Skeletal muscle satellite cell (primary cell): ENCODE data around the gene KNDC1.

Experiments
- H3K27me3 ChIP-seq: 2 replicates; pipeline ENCODE4 v1.7.0; 2013; ENCODE audit warnings: low read length; ENCODE audit not compliant: control insufficient read depth, insufficient read depth
- H3K36me3 ChIP-seq: 2 replicates; pipeline ENCODE4 v1.7.0; 2013; ENCODE audit warnings: mild to moderate bottlenecking, control low read depth, low read length; ENCODE audit not compliant: insufficient read depth
- H3K4me1 ChIP-seq: 2 replicates; pipeline ENCODE4 v1.7.0; 2013; ENCODE audit warnings: low read length; ENCODE audit not compliant: control insufficient read depth, insufficient read depth
- H3K4me2 ChIP-seq: 2 replicates; pipeline ENCODE4 v1.7.0; 2013; ENCODE audit warnings: mild to moderate bottlenecking, low read length
- H3K4me3 ChIP-seq: 2 replicates; pipeline ENCODE4 v1.7.0; 2013; ENCODE audit warnings: low read length
- H3K9ac ChIP-seq: 2 replicates; pipeline ENCODE4 v1.7.0; 2013; ENCODE audit warnings: mild to moderate bottlenecking, low read depth, low read length, moderate library complexity
- H3K9me3 ChIP-seq: replicated peaks from 2 replicates; pipeline ENCODE4 v1.7.0; 2013; ENCODE audit warnings: mild to moderate bottlenecking, control low read depth, low read length

Gene KNDC1

DNA sequence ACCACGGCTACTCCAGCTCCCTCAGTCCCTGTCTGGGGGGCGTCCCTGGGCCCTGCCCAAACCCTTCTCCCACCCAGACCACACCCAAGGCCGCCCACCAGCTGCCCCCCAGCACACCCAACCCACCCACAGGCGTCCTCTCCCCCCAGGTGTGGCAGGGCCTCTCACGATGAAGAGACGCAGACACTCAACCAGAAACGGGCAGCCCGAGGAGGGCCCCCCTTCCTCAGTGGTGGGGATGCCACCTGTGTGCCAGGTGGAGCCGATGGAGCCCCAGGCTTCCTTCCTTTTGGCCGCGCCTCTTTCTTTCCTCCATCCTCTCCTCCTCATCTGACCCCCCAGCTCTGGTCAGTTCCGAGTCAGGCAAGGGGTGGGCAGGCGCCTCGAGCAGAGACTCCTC lies 43.6 kb upstream of the KNDC1 start:
- no peaks in the 10 kb centered on the region for H3K27me3 ChIP-seq
- no peaks in the 10 kb centered on the region for H3K4me1 ChIP-seq
- no peaks in the 10 kb centered on the region for H3K9me3 ChIP-seq
- H3K36me3 ChIP-seq, result no peaks in the 10 kb centered on the region
- no peak overlapping the region for H3K4me3 ChIP-seq
- H3K4me2 ChIP-seq, result no peak overlapping the region
- no peak overlapping the region for H3K9ac ChIP-seq

- Histone ChIP-seq H3K27me3 (no peaks in the 10 kb centered on the region), H3K4me2 (no peak overlapping the region), H3K4me3 (no peak overlapping the region), H3K36me3 (no peaks in the 10 kb centered on the region), H3K9ac (no peak overlapping the region), H3K9me3 (no peaks in the 10 kb centered on the region), H3K4me1 (no peaks in the 10 kb centered on the region)
Observed at GRCh38 chr10:133117036-133117687, 42.9 kb upstream of the KNDC1 start.

GRCh38 chr10:133117688-133118071 lies 42.3 kb upstream of the KNDC1 start:
- Histone ChIP-seq H3K9ac (no peak overlapping the region), H3K4me2 (no peak overlapping the region), H3K9me3 (no peaks in the 10 kb centered on the region), H3K27me3 (no peaks in the 10 kb centered on the region), H3K4me3 (no peak overlapping the region), H3K4me1 (no peaks in the 10 kb centered on the region), H3K36me3 (no peaks in the 10 kb centered on the region)

- no peaks in the 10 kb centered on the region for H3K9me3 ChIP-seq
- H3K36me3 ChIP-seq, result no peaks in the 10 kb centered on the region
- no peaks in the 10 kb centered on the region for H3K27me3 ChIP-seq
- no peak overlapping the region for H3K4me3 ChIP-seq
- H3K9ac ChIP-seq, result no peak overlapping the region
- H3K4me2 ChIP-seq, result no peak overlapping the region
- no peaks in the 10 kb centered on the region for H3K4me1 ChIP-seq
Observed at GRCh38 chr10:133121479-133121878, 38.5 kb upstream of the KNDC1 start.

DNA sequence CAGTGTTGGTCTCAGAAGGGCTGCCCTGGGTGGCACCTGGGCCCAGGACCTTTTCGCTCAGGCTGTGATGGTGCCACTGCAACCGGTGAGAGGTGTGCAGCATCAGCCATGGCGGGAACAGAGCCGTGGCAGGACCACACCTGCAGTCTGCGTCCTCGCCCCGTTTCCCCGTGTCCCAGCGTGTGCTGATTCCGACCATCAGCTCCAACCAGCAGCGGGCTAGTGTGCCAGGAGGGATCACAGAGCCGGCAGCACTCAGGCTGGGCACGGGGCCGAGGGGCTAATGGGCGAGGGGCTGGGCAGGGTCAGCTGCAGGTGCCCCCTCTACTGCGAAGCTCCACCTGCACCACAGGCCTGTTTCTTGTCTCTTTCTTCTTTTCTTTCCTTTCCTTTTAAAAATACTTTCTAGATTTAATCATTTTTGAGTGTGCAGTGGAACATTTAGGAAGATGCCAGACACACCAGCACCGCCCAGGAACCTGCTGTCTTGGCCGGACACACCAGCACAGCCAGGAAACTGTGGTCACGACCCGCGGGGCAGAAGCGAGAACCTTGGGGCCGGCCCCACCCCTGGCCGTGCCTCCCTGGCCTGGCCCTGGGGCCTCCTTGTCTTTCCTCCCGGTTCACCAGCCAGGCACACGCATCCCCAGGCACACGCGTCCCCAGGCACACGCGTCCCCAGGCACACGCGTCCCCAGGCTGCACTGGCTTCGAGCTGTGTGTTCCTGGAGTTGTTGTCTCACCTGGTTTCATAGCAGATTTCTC lies 37.7 kb upstream of the KNDC1 start:
- Histone ChIP-seq H3K9me3 (no peaks in the 10 kb centered on the region), H3K9ac (no peak overlapping the region), H3K36me3 (no peaks in the 10 kb centered on the region), H3K27me3 (no peaks in the 10 kb centered on the region), H3K4me1 (no peaks in the 10 kb centered on the region), H3K4me2 (no peak overlapping the region), H3K4me3 (no peak overlapping the region)

GRCh38 chr10:133123050-133123745 lies 36.8 kb upstream of the KNDC1 start:
- H3K36me3 ChIP-seq, result no peaks in the 10 kb centered on the region
- H3K27me3 ChIP-seq, result no peaks in the 10 kb centered on the region
- no peak overlapping the region for H3K9ac ChIP-seq
- H3K4me3 ChIP-seq, result no peak overlapping the region
- no peak overlapping the region for H3K4me2 ChIP-seq
- no peaks in the 10 kb centered on the region for H3K4me1 ChIP-seq
- H3K9me3 ChIP-seq, result no peaks in the 10 kb centered on the region

DNA sequence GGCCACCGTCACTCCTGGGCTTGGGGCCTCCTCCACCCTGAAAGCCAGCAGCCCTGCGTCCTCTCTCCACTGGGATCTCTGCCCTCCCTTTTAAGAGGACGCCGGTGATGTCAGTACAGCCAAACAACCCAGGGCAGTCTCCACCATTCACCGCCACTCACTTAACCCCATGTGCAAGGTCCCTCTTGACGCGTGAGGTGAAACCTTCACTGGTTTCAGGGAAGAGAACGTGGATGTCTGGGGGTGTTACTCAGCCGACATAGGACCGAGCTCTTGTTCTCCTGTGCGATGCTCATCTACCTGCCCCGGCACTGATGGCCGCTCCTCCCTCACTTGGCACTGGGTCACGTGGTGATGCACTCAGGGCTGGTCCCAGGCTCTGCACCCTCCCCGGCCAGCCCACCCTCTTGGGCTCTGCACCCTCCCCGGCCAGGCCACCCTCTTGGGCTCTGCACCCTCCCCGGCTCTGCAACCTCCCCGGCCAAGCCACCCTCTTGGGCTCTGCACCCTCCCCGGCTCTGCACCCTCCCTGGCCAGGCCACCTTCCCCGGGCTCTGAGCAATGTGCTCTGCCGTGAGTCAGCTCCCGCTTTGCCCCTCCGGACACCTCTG lies 36.2 kb upstream of the KNDC1 start:
- no peak overlapping the region for H3K4me2 ChIP-seq

GRCh38 chr10:133124357-133125211 lies 35.4 kb upstream of the KNDC1 start:
- H3K4me1 ChIP-seq, result no peaks in the 10 kb centered on the region
- no peaks in the 10 kb centered on the region for H3K27me3 ChIP-seq
- H3K9ac ChIP-seq, result no peak overlapping the region
- no peaks in the 10 kb centered on the region for H3K36me3 ChIP-seq
- no peaks in the 10 kb centered on the region for H3K9me3 ChIP-seq
- no peak overlapping the region for H3K4me3 ChIP-seq
- no peak overlapping the region for H3K4me2 ChIP-seq

More for the DNA sequence above, 36.2 kb upstream of the KNDC1 start:
- no peaks in the 10 kb centered on the region for H3K36me3 ChIP-seq
- H3K4me1 ChIP-seq, result no peaks in the 10 kb centered on the region
- H3K4me3 ChIP-seq, result no peak overlapping the region
- H3K27me3 ChIP-seq, result no peaks in the 10 kb centered on the region
- H3K9me3 ChIP-seq, result no peaks in the 10 kb centered on the region
- no peak overlapping the region for H3K9ac ChIP-seq

DNA sequence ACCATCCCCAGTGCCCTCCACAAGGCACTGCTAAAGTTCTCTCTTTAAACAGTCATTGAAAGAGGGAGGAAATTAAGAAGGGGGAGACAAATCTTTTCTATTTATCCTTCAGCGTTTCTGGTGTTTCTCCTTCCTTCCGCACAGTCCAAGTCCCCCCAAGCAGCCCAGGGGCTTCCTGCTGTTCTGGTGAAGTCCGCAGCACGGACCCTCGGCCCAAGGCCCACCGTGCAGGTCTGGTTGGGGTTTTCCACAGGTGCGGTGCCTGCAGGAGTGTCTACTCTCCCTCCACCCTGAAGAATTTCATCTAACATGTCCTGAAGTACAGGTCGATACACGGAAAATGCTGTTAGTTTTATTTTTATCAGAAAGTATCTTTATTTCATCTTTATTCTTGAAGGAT lies 34.1 kb upstream of the KNDC1 start:
- H3K9me3 ChIP-seq, result no peaks in the 10 kb centered on the region
- H3K9ac ChIP-seq, result no peak overlapping the region
- no peaks in the 10 kb centered on the region for H3K36me3 ChIP-seq
- H3K27me3 ChIP-seq, result no peaks in the 10 kb centered on the region
- no peaks in the 10 kb centered on the region for H3K4me1 ChIP-seq
- no peak overlapping the region for H3K4me3 ChIP-seq
- H3K4me2 ChIP-seq, result no peak overlapping the region

DNA sequence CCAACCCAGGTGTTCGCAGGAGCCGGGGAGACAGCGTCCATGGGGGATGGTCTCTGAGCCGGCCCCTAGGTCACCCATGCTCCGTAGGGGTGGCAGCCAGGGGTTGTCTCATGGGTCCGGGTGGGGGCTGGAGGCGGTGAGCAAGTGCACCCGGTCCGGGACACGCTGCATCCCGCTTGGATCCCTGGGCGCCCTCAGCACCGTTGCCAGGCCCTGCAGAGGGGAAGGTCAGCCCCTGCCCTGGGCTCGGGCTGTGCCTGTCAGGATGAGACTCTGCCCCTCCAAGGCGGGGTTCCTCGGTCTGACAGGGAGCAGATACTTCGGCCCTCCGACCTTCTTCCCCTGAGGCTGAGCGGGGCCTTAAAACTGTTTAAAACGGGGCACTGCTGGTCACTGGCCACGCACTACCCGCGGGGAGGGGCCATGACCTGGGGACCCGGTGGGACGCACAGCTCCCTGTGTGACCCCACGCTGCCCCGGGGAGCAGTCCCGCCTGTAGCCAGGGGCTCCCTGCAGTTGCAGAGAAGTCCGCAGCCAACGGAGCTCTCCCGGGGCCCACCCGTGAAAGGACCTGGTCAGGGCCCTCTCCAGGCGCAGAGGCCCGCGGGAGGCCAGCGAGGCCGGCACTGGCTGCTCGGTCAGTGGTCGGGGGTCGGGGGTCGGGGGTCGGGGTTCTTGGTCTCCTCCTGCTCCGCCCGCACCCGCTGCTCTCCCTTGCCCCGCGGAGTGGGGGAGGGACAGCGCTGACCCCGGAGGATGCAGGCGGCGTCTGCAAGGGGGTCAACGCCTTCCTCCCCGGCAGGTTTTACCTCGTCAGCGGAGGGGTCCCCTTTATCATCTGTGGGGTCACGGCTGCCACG lies 33.4 kb upstream of the KNDC1 start:
- Histone ChIP-seq H3K4me3 (no peak overlapping the region), H3K27me3 (no peaks in the 10 kb centered on the region), H3K36me3 (no peaks in the 10 kb centered on the region), H3K4me2 (no peak overlapping the region), H3K9ac (no peak overlapping the region), H3K9me3 (no peaks in the 10 kb centered on the region), H3K4me1 (no peaks in the 10 kb centered on the region)
